NCI-H2196 (cell line): ENCODE measurements around the gene PDS5A.
"Not testable (repeated sequence)": the region's sequence is repeated elsewhere in the genome, so short reads cannot be mapped to it uniquely, and the experiment has no call there.

Experiments
- DNase-seq: peaks from one replicate; lab custom pipeline; 2025; ENCODE audit not compliant: unreplicated experiment; lab: John Stamatoyannopoulos, UW

Gene PDS5A

GRCh38 chr4:39908284-39908683 is 69.4 kb downstream of the PDS5A start:
- DNase-seq, result no peak

DNA sequence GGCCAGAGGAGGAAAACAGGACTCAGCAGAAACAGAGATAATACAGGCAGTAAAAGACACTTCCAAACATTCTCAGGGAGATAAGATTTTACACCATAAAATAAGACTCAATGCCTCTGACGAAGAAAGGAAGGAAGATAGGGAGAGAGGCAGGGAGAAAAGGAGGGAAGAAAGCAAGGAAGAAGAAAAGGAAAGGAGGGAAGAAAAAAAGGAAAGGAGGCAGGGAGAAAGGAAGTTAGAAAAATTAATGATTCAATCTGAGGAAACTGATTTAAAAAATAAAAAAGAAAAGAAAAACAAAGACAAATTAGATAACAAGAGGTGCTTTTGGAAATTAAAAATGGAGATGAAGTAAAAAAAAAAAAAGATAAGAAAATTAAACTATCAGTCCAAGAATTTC is 72.1 kb downstream of the PDS5A start:
- no peak for DNase-seq

DNA sequence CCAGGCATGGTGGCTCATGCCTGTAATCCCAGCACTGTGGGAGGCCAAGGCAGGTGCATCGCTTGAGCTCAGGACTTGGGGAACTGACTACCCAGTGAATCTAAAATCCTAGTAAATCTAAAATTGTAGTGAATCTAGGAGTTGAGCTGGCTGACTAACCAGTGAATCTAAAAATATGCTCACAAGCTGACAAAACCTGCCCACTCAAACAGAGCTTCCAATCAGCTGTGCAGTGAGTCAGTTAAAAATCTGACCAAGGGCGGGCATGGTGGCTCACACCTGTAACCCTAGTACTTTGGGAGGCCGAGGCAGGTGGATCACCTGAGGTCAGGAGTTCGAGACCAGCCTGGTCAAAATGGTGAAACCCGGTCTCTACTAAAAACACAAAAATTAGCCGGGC is 72.7 kb downstream of the PDS5A start:
- DNase-seq, result not testable (repeated sequence)

DNA sequence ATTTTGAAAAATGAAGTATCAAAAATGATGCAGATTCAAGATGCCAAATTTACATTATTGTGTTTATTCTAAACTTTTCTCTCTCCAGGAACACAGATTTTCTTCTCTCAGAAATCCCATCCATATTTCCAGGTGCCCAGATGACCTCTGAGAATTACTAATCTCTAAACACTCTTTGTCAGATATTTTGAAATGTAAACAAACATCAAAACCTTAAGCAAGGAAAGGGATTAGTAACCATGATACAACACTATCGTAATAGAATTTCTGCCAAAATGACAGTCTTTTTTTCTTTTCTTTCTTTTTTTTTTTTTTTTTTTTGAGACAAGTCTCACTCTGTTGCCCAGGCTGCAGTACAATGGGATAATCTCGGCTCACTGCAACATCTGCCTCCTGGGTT is 76.7 kb downstream of the PDS5A start:
- DNase-seq, result no peak

- DNase-seq, result no peak
These were observed 78.4 kb downstream of the PDS5A start for GRCh38 chr4:39899291-39899690.

DNA sequence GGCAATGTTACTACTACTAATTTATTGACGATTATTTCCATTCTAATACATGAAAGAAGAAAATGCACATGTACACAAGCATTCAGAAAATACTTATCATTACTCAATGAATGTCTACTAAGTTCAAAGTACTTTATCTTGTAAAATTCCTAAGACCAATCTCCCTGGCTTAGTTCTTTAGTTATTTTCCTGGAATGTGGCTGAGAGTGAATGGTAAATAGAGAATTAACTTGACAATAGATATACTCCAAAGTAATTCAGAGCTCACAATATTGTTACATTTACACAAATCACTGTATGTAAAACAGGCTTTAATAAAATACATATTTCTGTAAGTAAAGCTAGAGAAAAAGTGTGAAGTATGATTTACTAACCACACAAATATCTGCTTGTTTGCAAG is 79.7 kb downstream of the PDS5A start:
- DNase-seq, result no peak

DNA sequence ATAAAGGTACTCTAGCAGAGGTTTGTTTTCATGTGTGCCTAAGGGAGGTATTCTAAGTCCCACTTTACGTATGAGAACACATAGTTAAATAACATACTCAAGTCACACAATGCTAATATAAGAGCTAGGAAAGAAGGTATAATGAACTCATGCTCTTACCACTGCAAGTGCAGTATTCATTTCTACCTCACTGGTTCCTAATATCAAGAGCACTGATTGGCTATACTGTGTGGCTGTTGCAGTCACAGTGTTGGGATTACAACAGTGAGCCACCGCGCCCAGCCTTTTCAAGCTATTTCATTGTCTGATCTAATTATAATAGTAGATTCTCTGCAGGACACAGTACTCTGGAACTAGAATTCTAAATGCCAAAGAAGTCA is 84.0 kb downstream of the PDS5A start:
- no peak for DNase-seq

- DNase-seq, result no peak
These were observed 84.6 kb downstream of the PDS5A start for GRCh38 chr4:39892988-39893692.

GRCh38 chr4:39889226-39889625 is 88.5 kb downstream of the PDS5A start:
- DNase-seq, result no peak

DNA sequence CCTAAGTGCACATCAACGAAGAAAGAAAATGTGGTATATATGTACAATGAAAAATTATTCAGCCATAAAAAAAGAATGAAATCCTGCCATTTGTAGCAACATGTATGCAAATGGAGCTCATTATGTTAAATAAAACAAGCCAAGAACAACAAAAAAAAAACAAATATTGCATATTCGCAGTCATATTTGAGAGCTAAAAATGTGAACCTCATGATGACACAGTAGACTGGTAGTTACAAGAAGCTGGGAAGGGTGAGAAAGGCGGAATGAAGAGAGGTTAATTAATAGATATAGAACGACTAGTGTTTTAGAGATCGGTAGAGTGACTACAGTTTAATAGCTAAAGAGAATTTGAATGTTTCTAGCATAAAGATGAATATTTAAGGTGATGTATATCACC is 89.2 kb downstream of the PDS5A start:
- no peak for DNase-seq

DNA sequence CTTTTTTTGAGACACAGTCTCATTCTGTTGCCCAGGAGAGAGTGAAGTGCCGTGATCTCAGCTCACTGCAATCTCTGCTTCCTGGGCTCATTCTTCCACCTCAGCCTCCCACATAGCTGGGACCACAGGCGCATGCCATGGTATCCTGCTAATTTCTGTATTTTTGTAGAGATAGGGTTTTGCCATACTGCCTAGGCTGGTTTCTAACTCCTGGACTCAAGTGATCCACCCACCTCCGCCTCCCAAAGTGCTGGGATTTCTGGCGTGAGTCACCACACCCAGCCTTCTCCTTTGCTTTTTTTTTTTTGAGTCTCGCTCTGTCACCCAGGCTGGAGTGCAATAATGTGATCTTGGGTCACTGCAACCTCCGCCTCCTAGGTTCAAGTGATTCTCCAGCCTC is 94.1 kb downstream of the PDS5A start:
- no peak for DNase-seq

- no peak for DNase-seq
These were observed 95.9 kb downstream of the PDS5A start for GRCh38 chr4:39881789-39882188.

DNA sequence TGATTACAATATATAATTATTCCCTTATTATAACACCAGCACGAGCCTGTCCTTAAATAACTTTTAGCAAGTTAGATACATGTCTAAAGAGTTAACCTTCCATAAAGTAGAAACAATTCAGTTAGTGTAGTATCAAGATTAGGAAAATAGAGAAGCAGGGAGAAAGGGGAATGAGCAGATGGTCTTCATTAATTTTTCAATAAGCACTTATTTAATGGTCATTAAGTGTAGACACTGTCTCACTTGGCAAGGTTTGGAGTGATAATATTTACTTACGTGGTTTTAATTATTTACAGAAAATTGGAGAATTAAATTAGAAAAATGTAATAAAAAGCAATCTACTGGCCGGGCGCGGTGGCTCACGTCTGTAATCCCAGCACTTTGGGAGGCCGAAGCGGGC is 99.7 kb downstream of the PDS5A start:
- DNase-seq, result no peak

DNA sequence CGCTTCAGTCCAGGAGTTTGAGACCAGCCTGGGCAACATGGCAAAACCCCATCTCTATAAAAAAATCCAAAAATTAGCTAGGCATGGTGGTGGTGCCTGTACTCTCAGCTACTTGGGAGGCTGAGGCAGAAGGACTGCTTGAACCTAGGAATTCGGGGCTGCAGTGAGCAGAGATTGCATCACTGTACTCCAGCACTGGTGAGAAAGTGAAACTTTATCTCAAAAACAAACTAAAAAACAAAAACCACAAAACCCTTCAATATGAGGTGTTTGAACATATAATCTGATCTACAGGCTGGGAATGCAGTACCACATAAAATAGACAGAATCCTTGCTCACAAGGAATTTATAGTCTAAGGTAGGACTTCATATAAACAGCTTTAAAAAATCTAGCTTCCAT is 103.9 kb downstream of the PDS5A start:
- no peak for DNase-seq

- DNase-seq, result no peak
These were observed 112.4 kb downstream of the PDS5A start for GRCh38 chr4:39865280-39865679.

- DNase-seq, result no peak
These were observed 113.3 kb downstream of the PDS5A start for GRCh38 chr4:39864391-39864790.

DNA sequence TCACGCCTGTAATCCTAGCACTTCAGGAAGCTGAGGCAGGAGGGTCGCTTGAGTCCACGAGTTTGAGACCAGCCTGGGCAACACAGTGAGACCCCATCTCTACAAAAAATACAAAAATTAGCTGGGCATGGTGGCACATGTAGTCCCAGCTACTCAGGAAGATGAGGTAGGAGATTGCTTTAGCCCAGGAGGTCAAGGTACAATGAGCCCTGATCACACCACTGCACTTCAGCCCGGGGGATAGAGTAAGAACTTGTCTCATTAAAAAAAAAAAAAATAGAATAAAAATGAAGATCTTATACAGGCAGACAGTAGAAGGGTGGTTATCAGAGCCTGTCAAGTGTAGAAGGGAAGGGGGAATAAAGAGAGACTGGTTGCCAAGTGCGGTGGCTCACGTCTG is 116.9 kb downstream of the PDS5A start:
- DNase-seq, result no peak

DNA sequence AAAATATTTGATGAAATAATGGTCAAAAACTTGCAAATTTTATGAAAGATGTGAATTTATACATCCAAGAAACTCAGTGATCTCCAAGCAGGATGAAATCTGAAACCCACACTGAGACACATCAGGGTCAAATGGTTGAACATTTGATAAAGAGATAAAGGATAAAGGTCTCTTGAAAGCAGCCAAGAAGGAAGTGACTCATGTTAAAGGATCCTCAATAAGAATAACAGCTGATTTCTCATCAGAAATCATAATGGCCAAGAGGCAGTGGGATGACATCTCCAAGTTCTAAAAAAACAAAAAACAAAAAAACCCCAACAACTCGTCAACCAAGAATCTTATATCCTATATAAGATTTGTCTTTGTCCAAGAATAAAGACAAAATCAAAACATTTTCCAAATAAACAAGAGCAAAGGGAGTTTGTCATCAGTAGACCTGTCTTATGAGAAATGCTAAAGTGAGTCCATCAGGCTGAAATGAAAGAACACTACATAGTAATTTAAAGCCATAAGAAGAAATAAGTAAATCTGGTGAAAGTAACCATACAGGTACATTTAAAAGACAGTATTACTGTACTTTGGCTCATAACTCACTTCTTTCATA is 121.7 kb downstream of the PDS5A start:
- DNase-seq, result no peak

DNA sequence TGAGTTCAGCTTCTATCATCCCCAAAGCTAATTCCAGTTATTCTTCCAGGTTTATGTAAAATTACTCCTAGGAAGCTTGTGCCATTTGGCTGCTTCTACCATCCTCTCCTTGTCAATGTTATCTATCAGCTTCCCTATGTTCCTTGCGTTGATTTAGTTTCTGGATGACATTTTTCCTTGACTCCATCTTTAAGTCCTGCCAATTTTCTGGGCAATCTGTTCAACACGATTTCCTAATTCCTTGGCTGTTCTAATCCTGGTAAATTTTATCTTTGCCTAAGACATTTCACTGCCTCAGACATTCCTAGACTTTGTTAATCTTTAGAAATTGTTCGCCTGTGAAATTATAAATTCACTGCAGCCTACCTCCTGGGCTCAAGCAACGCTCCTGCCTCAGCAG is 125.1 kb downstream of the PDS5A start:
- DNase-seq, result no peak

DNA sequence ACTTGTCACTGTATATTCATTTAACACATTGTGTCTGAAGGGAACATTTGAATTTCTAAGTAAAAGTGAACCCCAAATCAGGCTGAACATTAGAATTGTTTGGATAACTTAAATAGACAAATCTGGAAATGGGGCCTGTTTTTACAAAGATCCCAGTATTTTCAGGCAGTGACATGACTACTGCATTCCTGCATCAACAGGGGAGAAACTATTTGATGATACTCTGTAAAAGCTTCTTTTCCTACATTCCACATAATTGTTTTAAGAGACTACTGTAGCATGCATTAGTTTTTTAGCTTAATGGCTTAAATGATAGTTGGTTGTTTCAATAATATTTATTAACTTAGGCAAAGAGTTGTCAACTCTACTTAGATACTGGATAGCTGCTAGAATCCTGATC is 127.0 kb downstream of the PDS5A start:
- no peak for DNase-seq

- no peak for DNase-seq
These were observed 131.0 kb downstream of the PDS5A start for GRCh38 chr4:39846705-39847104.

GRCh38 chr4:39846120-39846519 is 131.6 kb downstream of the PDS5A start:
- DNase-seq, result no peak

DNA sequence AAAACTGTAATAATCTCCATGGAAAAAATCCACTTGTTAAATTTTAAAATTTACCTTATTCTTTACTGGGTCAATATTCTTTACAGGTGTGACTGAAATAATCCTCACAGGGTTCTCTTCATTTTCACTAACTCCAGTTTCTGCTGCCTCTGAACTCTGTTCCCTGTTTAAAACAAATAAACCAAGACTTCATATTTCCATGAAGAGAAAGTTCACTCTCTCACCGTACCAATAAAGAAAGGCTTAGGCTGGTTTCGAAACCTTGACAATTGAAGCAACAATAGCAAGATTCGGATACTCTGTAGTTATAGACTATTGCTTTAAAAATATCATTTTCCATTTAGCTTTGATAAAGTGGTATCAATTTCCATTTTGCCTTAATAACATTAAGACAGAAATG is 135.8 kb downstream of the PDS5A start:
- DNase-seq, result no peak
